NCI-H128 (cell line): ENCODE measurements around the gene TUSC2.

Experiments
- DNase-seq: peaks from one replicate; lab custom pipeline; 2025; ENCODE audit not compliant: unreplicated experiment; lab: John Stamatoyannopoulos, UW

The TUSC2 gene

GRCh38 chr3:50336452-50337174 is 8.6 kb upstream of the TUSC2 start:
- DNase-seq = peak; percentile 35

GRCh38 chr3:50334339-50335075 is 6.5 kb upstream of the TUSC2 start:
- no peak for DNase-seq

GRCh38 chr3:50333744-50334328 is 5.8 kb upstream of the TUSC2 start:
- no peak for DNase-seq

- DNase-seq = no peak
Observed at GRCh38 chr3:50331364-50331907, 3.4 kb upstream of the TUSC2 start.

GRCh38 chr3:50330330-50330729 is 2.3 kb upstream of the TUSC2 start:
- no peak for DNase-seq

GRCh38 chr3:50327129-50327528 is 894 bp downstream of the TUSC2 start:
- no peak for DNase-seq

- DNase-seq = no peak
Observed at GRCh38 chr3:50326182-50326541, 1.9 kb downstream of the TUSC2 start.

- DNase-seq = no peak
Observed at GRCh38 chr3:50325497-50326181, 2.4 kb downstream of the TUSC2 start.

GRCh38 chr3:50325113-50325480 is 2.9 kb downstream of the TUSC2 start:
- no peak for DNase-seq

GRCh38 chr3:50324351-50325112 is 3.5 kb downstream of the TUSC2 start:
- DNase-seq = peak; percentile 32

- no peak for DNase-seq
Observed at GRCh38 chr3:50323614-50324199, 4.3 kb downstream of the TUSC2 start.

- DNase-seq = no peak
Observed at GRCh38 chr3:50323092-50323600, 4.9 kb downstream of the TUSC2 start.

- no peak for DNase-seq
Observed at GRCh38 chr3:50322386-50323091, 5.5 kb downstream of the TUSC2 start, which contains the start of gene HYAL2. Gene HYAL2, minus strand, starts transcription at chr3:50322745. Its CDS starts 2,256 bp downstream, at chr3:50320489.

GRCh38 chr3:50322115-50322385 is 6.0 kb downstream of the TUSC2 start:
- no peak for DNase-seq

- DNase-seq = peak; percentile 40
Observed at GRCh38 chr3:50321336-50322114, 6.5 kb downstream of the TUSC2 start.

GRCh38 chr3:50320853-50321335 is 7.1 kb downstream of the TUSC2 start:
- no peak for DNase-seq

GRCh38 chr3:50319894-50320625 is 8.0 kb downstream of the TUSC2 start:
- no peak for DNase-seq
